Activated CD8-positive, alpha-beta T cell treated with anti-CD3 and anti-CD28 coated beads for 36 hours (primary cell): Measurements from ENCODE around the gene OR2T2. TPM values are rescaled to one million over a fixed set of nuclear protein-coding genes. Genes with fewer than 3 reads are reported as not detected.
"Not testable (repeated sequence)": the region's sequence is repeated elsewhere in the genome, so short reads cannot be mapped to it uniquely, and the experiment has no call there.

Experiments used
- ATAC-seq: fragments of 200-7000 bp; cut with Tn5 transposase; one replicate; pipeline ENCODE4 v1.10.0; 2021; ENCODE audit warnings: mild to moderate bottlenecking, moderate library complexity
- CTCF ChIA-PET: fragments of 350-600 bp; sonication (Branson Sonifier 250); formaldehyde crosslinking; loops from one replicate; lab custom pipeline; 2021; ENCODE audit warnings: antibody characterized with exemption; lab: Charles Lee
- POLR2A ChIA-PET: fragments of 350-600 bp; sonication (Branson Sonifier 250); formaldehyde crosslinking; loops from one replicate; lab custom pipeline; 2021; ENCODE audit warnings: antibody characterized with exemption; lab: Charles Lee
- DNase-seq: peaks from one replicate; pipeline ENCODE4 v3.0.0-alpha.2; 2020
- H3K27ac Mint-ChIP-seq: one replicate; pipeline ENCODE4 v1.8.0; 2021; ENCODE audit warnings: mild to moderate bottlenecking, mixed read lengths
- H3K27me3 Mint-ChIP-seq: one replicate; pipeline ENCODE4 v1.8.0; 2021; ENCODE audit warnings: mixed read lengths
- H3K36me3 Mint-ChIP-seq: one replicate; pipeline ENCODE4 v1.8.0; 2021; ENCODE audit warnings: low read depth, mixed read lengths
- H3K4me1 Mint-ChIP-seq: one replicate; pipeline ENCODE4 v1.8.0; 2021; ENCODE audit warnings: low read depth, mixed read lengths
- H3K4me3 Mint-ChIP-seq: one replicate; pipeline ENCODE4 v1.8.0; 2021; ENCODE audit warnings: mild to moderate bottlenecking, moderate library complexity, mixed read lengths
- H3K9me3 Mint-ChIP-seq: one replicate; pipeline ENCODE4 v1.8.0; 2021; ENCODE audit warnings: mixed read lengths
- intact Hi-C: fragments of 100-400 bp; cut with micrococcal nuclease; formaldehyde crosslinking; loops from one replicate; pipeline ENCODE4 v1.10.0; 2022
- total RNA-seq, 2 experiments: library from RNA; stranded (reverse); gene quantifications; one replicate each; pipeline ENCODE4 v1.2.3, GENCODE V29; 2021
- TF ChIP-seq, protein P1 (sequence below): fragments of 200-600 bp; IDR thresholded peaks from one replicate; pipeline ENCODE4 v1.8.0; 2022; ENCODE audit warnings: antibody characterized with exemption, mild to moderate bottlenecking

Gene OR2T2
- total RNA-seq, 2 experiments from 2014 or later = not detected

DNA sequence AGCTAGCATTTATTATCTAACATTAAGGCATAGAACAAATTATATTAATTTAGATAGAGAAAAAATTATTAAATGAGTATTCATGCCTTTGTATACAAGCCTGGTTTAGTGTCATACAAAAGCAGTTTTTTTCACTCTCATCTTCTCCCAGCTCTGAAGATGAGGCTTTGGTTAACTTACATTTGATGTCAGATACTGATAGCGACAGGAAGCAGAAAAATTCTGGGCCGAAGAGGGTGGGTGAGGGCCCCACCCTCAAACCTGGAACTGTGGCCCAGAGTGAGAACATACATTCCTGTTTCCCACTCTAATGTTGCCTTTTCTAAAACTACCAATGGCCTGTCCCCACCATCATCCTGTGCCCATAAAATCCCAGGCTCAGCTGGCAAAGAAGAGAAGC, 27.6 kb upstream of the OR2T2 start:
- Mint-ChIP-seq H3K4me3 (no peak overlapping the region), H3K27ac (no peak overlapping the region), H3K36me3 (no peaks in the 10 kb centered on the region), H3K27me3 (no peaks in the 10 kb centered on the region), H3K4me1 (peaks cover 25% of the 10 kb centered on the region), H3K9me3 (peaks cover 15% of the 10 kb centered on the region)
- DNase-seq = no peak
- no peak for ATAC-seq
- ChIA-PET POLR2A (no interaction called here), CTCF (interaction anchor here (1.1 to 1.5 kb wide), 2 partner anchors 14 to 204 kb away, joined by 3 read pairs; no protein-coding TSS in a partner anchor)
- TF ChIP-seq, protein P1, sequence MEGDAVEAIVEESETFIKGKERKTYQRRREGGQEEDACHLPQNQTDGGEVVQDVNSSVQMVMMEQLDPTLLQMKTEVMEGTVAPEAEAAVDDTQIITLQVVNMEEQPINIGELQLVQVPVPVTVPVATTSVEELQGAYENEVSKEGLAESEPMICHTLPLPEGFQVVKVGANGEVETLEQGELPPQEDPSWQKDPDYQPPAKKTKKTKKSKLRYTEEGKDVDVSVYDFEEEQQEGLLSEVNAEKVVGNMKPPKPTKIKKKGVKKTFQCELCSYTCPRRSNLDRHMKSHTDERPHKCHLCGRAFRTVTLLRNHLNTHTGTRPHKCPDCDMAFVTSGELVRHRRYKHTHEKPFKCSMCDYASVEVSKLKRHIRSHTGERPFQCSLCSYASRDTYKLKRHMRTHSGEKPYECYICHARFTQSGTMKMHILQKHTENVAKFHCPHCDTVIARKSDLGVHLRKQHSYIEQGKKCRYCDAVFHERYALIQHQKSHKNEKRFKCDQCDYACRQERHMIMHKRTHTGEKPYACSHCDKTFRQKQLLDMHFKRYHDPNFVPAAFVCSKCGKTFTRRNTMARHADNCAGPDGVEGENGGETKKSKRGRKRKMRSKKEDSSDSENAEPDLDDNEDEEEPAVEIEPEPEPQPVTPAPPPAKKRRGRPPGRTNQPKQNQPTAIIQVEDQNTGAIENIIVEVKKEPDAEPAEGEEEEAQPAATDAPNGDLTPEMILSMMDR = no peak
- intact Hi-C loops = no loop called here

DNA sequence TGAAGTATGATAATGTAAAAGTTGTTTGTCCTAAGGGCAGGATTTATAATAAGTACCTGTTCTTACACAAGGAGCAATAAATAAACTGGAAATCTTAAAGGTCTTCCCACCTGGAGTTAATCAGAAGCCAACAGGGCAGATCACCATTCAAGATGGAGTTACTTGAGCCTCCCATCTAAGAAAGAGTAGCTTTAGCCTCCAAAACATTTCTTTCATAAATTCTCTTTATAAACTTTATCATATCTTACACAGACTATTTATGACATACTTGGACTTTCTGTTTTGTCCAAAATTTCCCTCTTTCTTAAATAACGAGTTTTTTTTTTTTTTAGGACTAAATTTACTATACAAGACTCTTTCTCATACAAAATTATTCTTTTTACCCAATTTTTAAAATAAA, 24.1 kb upstream of the OR2T2 start:
- ChIA-PET CTCF (no interaction called here), POLR2A (no interaction called here)
- Mint-ChIP-seq H3K36me3 (no peaks in the 10 kb centered on the region), H3K27me3 (no peaks in the 10 kb centered on the region), H3K4me3 (no peak overlapping the region), H3K27ac (no peak overlapping the region), H3K4me1 (peaks cover 19% of the 10 kb centered on the region), H3K9me3 (peaks cover 17% of the 10 kb centered on the region)
- TF ChIP-seq, protein P1 = no peak
- ATAC-seq (no peak), DNase-seq (no peak)
- intact Hi-C loops = no loop called here

DNA sequence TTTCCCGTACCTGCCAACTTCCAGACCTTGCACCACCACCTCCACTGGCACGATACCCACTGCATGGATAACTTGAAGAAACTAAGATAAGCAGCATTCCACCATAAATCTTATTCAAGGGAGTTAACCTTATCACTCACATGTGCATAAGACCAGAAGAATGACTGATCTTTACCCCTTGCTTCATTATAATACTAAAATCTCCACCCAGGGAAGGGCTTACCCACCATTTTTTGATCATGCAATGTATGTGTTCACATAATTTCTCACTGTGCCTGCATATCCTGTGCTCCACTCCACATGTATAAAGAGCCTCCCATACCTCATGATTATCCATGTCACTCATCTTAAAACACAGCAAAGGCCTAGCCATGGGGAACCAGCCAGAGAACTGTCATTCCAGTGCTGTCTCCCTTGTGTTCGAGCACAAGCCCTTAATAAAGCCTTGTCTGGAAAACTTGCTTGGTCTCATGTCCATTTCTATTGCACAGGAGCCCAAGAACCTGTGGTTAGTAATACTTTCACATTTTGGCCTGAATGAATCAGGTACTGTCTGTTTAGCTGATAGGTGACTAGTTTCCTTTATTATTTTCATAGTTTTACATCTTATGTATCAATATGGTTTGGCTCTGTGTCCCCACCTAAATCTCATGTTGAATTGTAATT, 17.8 kb upstream of the OR2T2 start:
- H3K27me3 Mint-ChIP-seq, CTCF ChIA-PET, H3K36me3 Mint-ChIP-seq, H3K4me1 Mint-ChIP-seq, ATAC-seq, H3K9me3 Mint-ChIP-seq, DNase-seq, intact Hi-C loops, H3K27ac Mint-ChIP-seq, H3K4me3 Mint-ChIP-seq, POLR2A ChIA-PET: not testable (repeated sequence)

DNA sequence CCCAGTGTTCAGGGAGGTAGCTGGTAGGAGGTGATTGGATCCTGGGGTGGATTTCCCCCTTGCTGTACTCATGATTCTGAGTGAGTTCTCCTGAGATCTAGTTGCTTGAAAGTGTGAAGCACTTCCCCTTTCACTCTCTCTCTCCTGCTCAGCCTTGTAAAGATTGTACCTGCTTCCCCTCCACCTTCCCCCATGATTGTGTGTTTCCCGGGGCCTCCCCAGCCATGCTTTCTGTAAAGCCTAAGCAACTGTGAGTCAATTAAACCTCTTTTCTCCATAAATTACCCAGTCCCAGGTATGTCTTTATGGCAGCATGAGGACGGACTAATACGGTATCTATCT, 17.3 kb upstream of the OR2T2 start:
- intact Hi-C loops, H3K27me3 Mint-ChIP-seq, H3K4me3 Mint-ChIP-seq, ATAC-seq, H3K4me1 Mint-ChIP-seq, CTCF ChIA-PET, DNase-seq, H3K9me3 Mint-ChIP-seq, POLR2A ChIA-PET, H3K27ac Mint-ChIP-seq, H3K36me3 Mint-ChIP-seq: not testable (repeated sequence)

DNA sequence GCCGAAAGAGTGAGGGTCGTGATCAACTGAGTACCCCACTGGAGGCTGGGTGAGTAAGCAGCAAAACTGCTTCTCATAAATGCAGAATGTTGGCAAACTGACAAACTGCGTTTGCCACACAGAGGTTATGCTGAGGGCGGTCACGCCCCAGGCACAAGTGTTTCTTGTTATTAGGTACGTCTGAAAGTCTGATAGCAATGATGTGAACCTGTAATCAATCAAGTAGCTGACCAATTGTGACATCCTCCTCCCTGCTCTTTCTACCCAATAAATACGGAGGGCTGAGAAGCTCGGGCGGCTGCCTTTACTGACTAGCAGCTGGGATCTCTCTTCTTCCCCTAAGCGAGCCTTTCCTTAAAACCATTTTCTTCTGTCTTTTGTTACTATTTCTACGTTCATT, 13.8 kb upstream of the OR2T2 start:
- H3K27me3 Mint-ChIP-seq, DNase-seq, H3K27ac Mint-ChIP-seq, intact Hi-C loops, H3K9me3 Mint-ChIP-seq, H3K4me1 Mint-ChIP-seq, POLR2A ChIA-PET, H3K36me3 Mint-ChIP-seq, CTCF ChIA-PET, ATAC-seq, H3K4me3 Mint-ChIP-seq: not testable (repeated sequence)

DNA sequence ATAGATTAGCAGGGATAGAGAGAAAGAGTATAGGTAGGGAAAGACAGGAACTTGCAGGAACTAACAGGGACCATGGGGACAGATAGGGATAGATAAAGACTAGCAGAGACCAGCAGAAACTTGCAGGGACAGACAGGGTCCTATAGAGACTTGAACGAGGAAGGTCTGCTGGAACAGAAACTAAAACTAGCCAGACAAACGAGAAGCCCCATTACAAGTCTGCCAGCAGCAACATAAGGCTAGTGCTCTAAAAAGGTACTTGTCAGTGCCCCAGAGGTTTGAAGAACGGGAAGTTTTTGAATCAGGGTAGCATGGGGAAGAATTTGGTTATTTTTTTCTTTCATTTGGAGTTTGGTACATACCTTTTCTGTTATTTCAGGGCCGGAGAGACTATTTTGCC, 13.2 kb upstream of the OR2T2 start:
- H3K4me1 Mint-ChIP-seq, ATAC-seq, H3K36me3 Mint-ChIP-seq, intact Hi-C loops, H3K4me3 Mint-ChIP-seq, POLR2A ChIA-PET, H3K9me3 Mint-ChIP-seq, CTCF ChIA-PET, DNase-seq, H3K27ac Mint-ChIP-seq, H3K27me3 Mint-ChIP-seq: not testable (repeated sequence)

DNA sequence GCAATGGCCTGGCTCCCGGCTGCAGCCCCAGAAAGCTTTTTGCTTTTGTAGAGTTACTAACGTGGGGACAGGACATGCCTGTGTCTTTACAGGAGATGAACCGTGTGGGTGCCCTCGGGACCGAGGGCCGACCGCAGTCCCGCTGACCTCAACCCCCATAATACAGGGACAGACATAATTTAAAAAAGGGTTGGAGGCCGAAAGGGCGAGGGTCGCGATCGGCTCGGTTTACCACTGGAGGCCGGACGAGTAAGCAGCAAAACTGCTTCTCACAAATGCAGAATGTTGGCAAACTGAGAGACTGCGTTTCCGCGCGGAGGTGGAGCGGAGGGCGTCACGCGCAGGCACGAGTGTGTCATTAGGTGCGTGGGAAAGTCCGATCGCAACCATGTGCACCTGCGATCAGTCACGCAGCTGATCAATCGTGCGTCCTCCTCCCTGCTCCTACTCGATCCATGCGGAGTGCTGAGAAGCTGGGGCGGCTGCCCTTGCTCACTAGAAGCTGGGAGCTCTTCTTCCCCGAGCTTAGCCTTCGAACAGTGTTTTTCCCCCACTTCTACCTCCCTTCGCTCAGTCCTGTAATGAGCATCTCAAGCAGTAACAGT, 11.5 kb upstream of the OR2T2 start:
- H3K9me3 Mint-ChIP-seq, CTCF ChIA-PET: not testable (repeated sequence)

DNA sequence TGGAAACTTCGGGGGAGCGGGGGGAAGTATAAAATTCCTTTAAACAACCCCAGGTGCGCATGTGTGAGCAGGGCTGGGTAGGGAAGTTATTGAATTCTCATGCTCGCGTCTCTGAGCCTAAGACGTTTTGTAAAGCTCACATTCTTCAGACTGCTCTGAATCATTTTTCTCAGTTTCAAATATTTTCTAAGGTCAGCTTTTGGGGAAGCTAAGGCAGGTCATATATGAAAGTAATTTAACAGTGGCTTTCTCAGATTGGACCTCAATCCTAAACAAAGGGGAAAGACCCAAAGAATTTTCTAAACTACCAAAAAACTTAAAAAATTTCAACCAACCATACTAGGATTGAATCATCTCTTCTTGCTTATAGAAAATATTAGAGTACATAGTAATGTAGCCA, 10.5 kb upstream of the OR2T2 start:
- H3K27me3 Mint-ChIP-seq, CTCF ChIA-PET, DNase-seq, H3K4me3 Mint-ChIP-seq, H3K4me1 Mint-ChIP-seq, intact Hi-C loops, H3K9me3 Mint-ChIP-seq, H3K36me3 Mint-ChIP-seq, H3K27ac Mint-ChIP-seq, ATAC-seq, POLR2A ChIA-PET: not testable (repeated sequence)

More for the DNA sequence above, 11.5 kb upstream of the OR2T2 start:
- intact Hi-C loops, H3K27ac Mint-ChIP-seq, POLR2A ChIA-PET, ATAC-seq, H3K36me3 Mint-ChIP-seq, H3K4me3 Mint-ChIP-seq, H3K4me1 Mint-ChIP-seq, DNase-seq, H3K27me3 Mint-ChIP-seq: not testable (repeated sequence)

DNA sequence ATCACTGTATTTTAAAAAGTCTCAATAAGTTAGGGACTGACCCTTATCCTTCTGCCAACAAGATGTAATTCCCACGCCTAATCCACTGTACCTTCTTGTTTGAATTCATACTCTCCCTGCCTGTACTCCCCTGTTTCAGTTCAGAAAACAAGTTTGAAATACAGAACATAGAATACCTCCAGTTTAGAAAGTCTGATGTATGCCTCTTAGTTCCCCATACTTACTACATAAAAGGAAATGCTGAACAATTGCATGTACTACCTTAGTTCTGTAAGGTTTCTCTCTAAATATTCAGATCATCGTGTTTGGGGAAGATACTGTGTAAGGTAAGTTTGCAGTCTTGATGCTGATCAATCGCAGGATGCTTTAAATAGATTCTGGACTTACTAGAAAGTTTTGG, 9.1 kb upstream of the OR2T2 start:
- H3K9me3 Mint-ChIP-seq, H3K27ac Mint-ChIP-seq, H3K4me3 Mint-ChIP-seq, intact Hi-C loops, H3K27me3 Mint-ChIP-seq, ATAC-seq, H3K4me1 Mint-ChIP-seq, DNase-seq, CTCF ChIA-PET, H3K36me3 Mint-ChIP-seq, POLR2A ChIA-PET: not testable (repeated sequence)

DNA sequence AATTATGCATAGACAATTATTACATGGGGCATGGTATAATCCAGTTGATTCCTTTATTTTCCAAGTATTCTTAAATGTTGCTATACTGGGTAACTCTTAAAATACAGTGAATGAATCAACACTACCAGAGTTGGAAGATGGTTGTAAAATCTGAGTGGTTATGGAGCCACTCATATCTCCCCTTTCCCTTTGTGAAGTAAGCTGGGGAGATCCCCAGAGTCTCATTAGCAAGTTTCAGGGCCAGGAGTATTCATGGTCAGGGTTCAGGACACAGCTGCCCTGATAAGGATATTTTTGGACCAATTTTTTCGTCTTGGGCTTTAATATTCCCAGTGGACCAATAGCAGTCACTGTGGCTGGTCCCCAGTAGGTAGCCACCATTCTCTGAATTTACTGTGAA, 6.8 kb upstream of the OR2T2 start:
- DNase-seq, intact Hi-C loops, H3K9me3 Mint-ChIP-seq, H3K36me3 Mint-ChIP-seq, H3K4me1 Mint-ChIP-seq, ATAC-seq, H3K4me3 Mint-ChIP-seq, H3K27me3 Mint-ChIP-seq, POLR2A ChIA-PET, H3K27ac Mint-ChIP-seq, CTCF ChIA-PET: not testable (repeated sequence)
